Fibroblast of mammary gland (primary cell): Measurements from ENCODE around the gene CASQ1.

Experiments used
- DNase-seq: peaks from one replicate; pipeline ENCODE4 v3.0.0-alpha.2; 2010; ENCODE audit warnings: low read depth
- H3K4me3 ChIP-seq: 2 replicates; pipeline ENCODE4 v1.5.1; 2011; ENCODE audit warnings: low read depth, mild to moderate bottlenecking, low read length, moderate library complexity; ENCODE audit not compliant: control insufficient read depth
- CTCF ChIP-seq: conservative IDR thresholded peaks from 2 replicates; pipeline ENCODE4 v1.5.1; 2011; ENCODE audit warnings: low read depth, low read length, inconsistent platforms; ENCODE audit not compliant: control insufficient read depth, insufficient read depth

The CASQ1 gene

GRCh38 chr1:160194737-160195059 lies 4.3 kb downstream of the CASQ1 start:
- no peak for TF ChIP-seq CTCF
- H3K4me3 ChIP-seq, result no peak overlapping the region
- no peak for DNase-seq

GRCh38 chr1:160196143-160196542 lies 5.8 kb downstream of the CASQ1 start:
- no peak overlapping the region for H3K4me3 ChIP-seq
- no peak for TF ChIP-seq CTCF
- DNase-seq, result no peak

- DNase-seq, result no peak
- no peak overlapping the region for H3K4me3 ChIP-seq
- no peak for TF ChIP-seq CTCF
These were observed 6.9 kb downstream of the CASQ1 start for GRCh38 chr1:160197231-160197630.

GRCh38 chr1:160200786-160201185 lies 10.4 kb downstream of the CASQ1 start:
- H3K4me3 ChIP-seq, result no peak overlapping the region
- DNase-seq, result no peak
- TF ChIP-seq CTCF, result no peak

GRCh38 chr1:160204526-160205241 lies 14.3 kb downstream of the CASQ1 start:
- no peak for DNase-seq
- peak overlapping the region; percentile 44 for H3K4me3 ChIP-seq
- TF ChIP-seq CTCF, result no peak

GRCh38 chr1:160205242-160206035 lies 15.1 kb downstream of the CASQ1 start, which contains the start of gene PEA15:
Gene PEA15 (plus strand): TSS chr1:160205384. CDS start chr1:160211545, 6,161 bp downstream.
- peak; percentile 32 for DNase-seq
- H3K4me3 ChIP-seq, result peak within 1 kb of the TSS; percentile 87
- no peak for TF ChIP-seq CTCF
